ENCODE measurements around the gene AMOTL1.

Gene AMOTL1

DNA sequence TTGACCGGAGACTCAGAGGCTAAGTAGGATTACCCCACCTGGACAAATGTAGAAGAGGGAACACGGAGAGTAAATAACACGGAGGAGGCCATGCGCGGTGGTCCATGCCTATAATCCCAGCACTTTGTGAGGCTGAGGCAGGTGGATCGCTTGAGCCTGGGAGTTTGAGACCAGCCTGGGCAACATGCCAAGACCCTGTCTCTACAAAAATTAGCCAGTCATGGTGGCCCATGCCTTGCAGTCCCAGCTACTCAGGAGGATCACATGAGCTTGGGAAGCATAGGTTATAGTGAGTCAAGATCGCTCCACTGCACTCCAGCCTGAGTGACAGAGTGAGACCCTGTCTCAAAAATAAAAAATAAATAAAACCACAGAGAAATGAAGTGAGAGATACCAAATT lies 53.9 kb downstream of the AMOTL1 start:
- Histone ChIP-seq H4K20me1 (ENCODE audit: control insufficient read depth, insufficient read depth, low read depth, low read length) (no peaks in the 10 kb centered on the region), H3K4me1 (ENCODE audit: control insufficient read depth, low read length) (no peaks in the 10 kb centered on the region), H3K4me2 (ENCODE audit: low read length) (no peak overlapping the region), H3K27me3 (ENCODE audit: control insufficient read depth, low read length) (no peaks in the 10 kb centered on the region), H3K27ac (ENCODE audit: low read depth, low read length) (no peak overlapping the region), H3K9me2 (replicated peaks; ENCODE audit: control insufficient read depth, low read length) (no peaks in the 10 kb centered on the region), H3F3A (ENCODE audit: control insufficient read depth, insufficient read depth) (no peaks in the 10 kb centered on the region), H3K9me3 (ENCODE audit: control insufficient read depth, insufficient read depth, low read length) (no peaks in the 10 kb centered on the region), H3K79me2 (ENCODE audit: control insufficient read depth, low read length) (no peaks in the 10 kb centered on the region), H3K4me3 (ENCODE audit: low read length) (no peak overlapping the region), H3K36me3 (ENCODE audit: control insufficient read depth, low read length) (no peaks in the 10 kb centered on the region)
- TF ChIP-seq, protein P1, sequence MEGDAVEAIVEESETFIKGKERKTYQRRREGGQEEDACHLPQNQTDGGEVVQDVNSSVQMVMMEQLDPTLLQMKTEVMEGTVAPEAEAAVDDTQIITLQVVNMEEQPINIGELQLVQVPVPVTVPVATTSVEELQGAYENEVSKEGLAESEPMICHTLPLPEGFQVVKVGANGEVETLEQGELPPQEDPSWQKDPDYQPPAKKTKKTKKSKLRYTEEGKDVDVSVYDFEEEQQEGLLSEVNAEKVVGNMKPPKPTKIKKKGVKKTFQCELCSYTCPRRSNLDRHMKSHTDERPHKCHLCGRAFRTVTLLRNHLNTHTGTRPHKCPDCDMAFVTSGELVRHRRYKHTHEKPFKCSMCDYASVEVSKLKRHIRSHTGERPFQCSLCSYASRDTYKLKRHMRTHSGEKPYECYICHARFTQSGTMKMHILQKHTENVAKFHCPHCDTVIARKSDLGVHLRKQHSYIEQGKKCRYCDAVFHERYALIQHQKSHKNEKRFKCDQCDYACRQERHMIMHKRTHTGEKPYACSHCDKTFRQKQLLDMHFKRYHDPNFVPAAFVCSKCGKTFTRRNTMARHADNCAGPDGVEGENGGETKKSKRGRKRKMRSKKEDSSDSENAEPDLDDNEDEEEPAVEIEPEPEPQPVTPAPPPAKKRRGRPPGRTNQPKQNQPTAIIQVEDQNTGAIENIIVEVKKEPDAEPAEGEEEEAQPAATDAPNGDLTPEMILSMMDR (IDR thresholded peaks at IDR 0.05; ENCODE audit: low read depth, low read length, poor library complexity, severe bottlenecking) = no peak
- no peak for TF ChIP-seq EZH2phosphoT487 (IDR thresholded peaks at IDR 0.05; ENCODE audit: borderline replicate concordance, low read length)

DNA sequence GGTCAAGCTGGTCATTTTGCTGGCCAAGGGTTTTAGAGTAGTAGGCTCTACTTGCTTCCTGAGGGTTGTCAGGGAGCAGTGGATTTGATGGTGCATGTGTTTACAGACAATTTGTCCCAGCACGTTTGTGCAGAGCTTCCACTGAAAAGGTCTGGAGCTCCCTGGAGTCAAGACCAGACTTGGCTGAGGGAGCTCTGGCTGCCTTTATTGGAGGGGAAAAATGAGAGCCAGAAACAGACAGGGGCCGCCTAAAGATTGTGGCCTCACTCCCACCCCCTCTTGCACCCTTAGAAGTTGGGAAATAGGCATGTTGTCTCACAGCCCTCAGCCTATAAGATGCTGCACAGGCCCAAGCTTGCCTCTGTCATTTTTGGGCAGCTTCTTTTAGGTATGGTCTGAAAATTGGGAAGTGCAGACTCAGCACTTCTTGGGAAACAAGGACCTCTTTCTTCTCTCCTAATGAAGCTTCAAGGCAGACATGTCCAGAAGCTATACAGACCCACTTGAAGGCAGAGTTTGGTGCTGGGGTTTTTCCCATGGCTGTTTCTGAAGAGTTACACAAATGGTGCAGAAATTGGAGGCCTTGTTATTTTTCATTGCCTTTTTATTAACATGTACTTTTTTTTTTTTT lies 55.1 kb downstream of the AMOTL1 start:
- H3K9me2 ChIP-seq (replicated peaks; ENCODE audit: control insufficient read depth, low read length) = no peaks in the 10 kb centered on the region
- no peak overlapping the region for H3K27ac ChIP-seq (ENCODE audit: low read depth, low read length)
- no peak overlapping the region for H3K4me3 ChIP-seq (ENCODE audit: low read length)
- H3K4me1 ChIP-seq (ENCODE audit: control insufficient read depth, low read length) = no peaks in the 10 kb centered on the region
- no peaks in the 10 kb centered on the region for H3K79me2 ChIP-seq (ENCODE audit: control insufficient read depth, low read length)
- H3F3A ChIP-seq (ENCODE audit: control insufficient read depth, insufficient read depth) = no peaks in the 10 kb centered on the region
- no peaks in the 10 kb centered on the region for H4K20me1 ChIP-seq (ENCODE audit: control insufficient read depth, insufficient read depth, low read depth, low read length)
- no peaks in the 10 kb centered on the region for H3K36me3 ChIP-seq (ENCODE audit: control insufficient read depth, low read length)
- no peak overlapping the region for H3K4me2 ChIP-seq (ENCODE audit: low read length)
- no peaks in the 10 kb centered on the region for H3K27me3 ChIP-seq (ENCODE audit: control insufficient read depth, low read length)
- TF ChIP-seq, protein P1 (IDR thresholded peaks at IDR 0.05; ENCODE audit: low read depth, low read length, poor library complexity, severe bottlenecking) = no peak
- no peak for TF ChIP-seq EZH2phosphoT487 (IDR thresholded peaks at IDR 0.05; ENCODE audit: borderline replicate concordance, low read length)
- H3K9me3 ChIP-seq (ENCODE audit: control insufficient read depth, insufficient read depth, low read length) = no peaks in the 10 kb centered on the region

DNA sequence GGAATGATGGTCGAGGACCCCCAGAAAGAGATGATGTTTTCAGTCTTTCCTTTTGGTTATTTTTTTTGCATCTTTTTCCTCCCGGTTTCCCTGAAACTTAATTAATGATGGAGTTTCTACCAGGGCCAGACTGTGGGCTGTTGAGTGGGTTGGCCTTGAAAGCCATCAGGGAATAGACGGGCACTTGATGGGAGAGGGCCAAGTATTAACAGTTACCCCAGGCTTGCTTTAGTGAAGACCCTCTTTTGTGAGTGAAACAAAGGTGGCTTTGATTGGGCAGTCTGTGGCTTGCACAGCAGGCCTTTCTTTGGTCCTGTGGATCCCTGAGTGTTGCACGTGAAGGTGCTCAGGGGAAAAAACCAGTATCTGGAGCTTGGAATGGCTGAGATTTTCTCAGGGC lies 56.9 kb downstream of the AMOTL1 start:
- TF ChIP-seq EZH2phosphoT487 (IDR thresholded peaks at IDR 0.05; ENCODE audit: borderline replicate concordance, low read length) = no peak
- TF ChIP-seq, protein P1 (IDR thresholded peaks at IDR 0.05; ENCODE audit: low read depth, low read length, poor library complexity, severe bottlenecking) = no peak
- no peaks in the 10 kb centered on the region for H3K9me3 ChIP-seq (ENCODE audit: control insufficient read depth, insufficient read depth, low read length)
- no peak overlapping the region for H3K4me2 ChIP-seq (ENCODE audit: low read length)
- no peaks in the 10 kb centered on the region for H3K9me2 ChIP-seq (replicated peaks; ENCODE audit: control insufficient read depth, low read length)
- no peaks in the 10 kb centered on the region for H3K4me1 ChIP-seq (ENCODE audit: control insufficient read depth, low read length)
- no peak overlapping the region for H3K27ac ChIP-seq (ENCODE audit: low read depth, low read length)
- no peaks in the 10 kb centered on the region for H3K79me2 ChIP-seq (ENCODE audit: control insufficient read depth, low read length)
- H3K27me3 ChIP-seq (ENCODE audit: control insufficient read depth, low read length) = no peaks in the 10 kb centered on the region; the same call in 1 of the 2 replicates
- no peaks in the 10 kb centered on the region for H4K20me1 ChIP-seq (ENCODE audit: control insufficient read depth, insufficient read depth, low read depth, low read length)
- H3K36me3 ChIP-seq (ENCODE audit: control insufficient read depth, low read length) = no peaks in the 10 kb centered on the region
- H3K4me3 ChIP-seq (ENCODE audit: low read length) = no peak overlapping the region
- no peaks in the 10 kb centered on the region for H3F3A ChIP-seq (ENCODE audit: control insufficient read depth, insufficient read depth)

Measured in DOHH2 (cell line).